ENCODE measurements around the gene SPINT4.
"Not testable (repeated sequence)": the region's sequence is repeated elsewhere in the genome, so short reads cannot be mapped to it uniquely, and the experiment has no call there.

Gene SPINT4

GRCh38 chr20:45761966-45762365 is 39.8 kb downstream of the SPINT4 start:
- H3K27me3 ChIP-seq (replicated peaks; ENCODE audit: control insufficient read depth, insufficient read depth, low read length, poor library complexity, severe bottlenecking); DNase-seq; H3K36me3 ChIP-seq (ENCODE audit: control insufficient read depth, insufficient read depth, low read length); H3K4me3 ChIP-seq (ENCODE audit: insufficient read depth, low read depth, low read length, poor library complexity, severe bottlenecking); H3K9me3 ChIP-seq (ENCODE audit: control insufficient read depth, low read length); H3K27ac ChIP-seq (ENCODE audit: insufficient read depth, low read length, poor library complexity, severe bottlenecking); H3K4me1 ChIP-seq (ENCODE audit: control insufficient read depth, insufficient read depth, low read length, poor library complexity, severe bottlenecking): not testable (repeated sequence)

- H3K4me3 ChIP-seq (ENCODE audit: insufficient read depth, low read depth, low read length, poor library complexity, severe bottlenecking); H3K27me3 ChIP-seq (replicated peaks; ENCODE audit: control insufficient read depth, insufficient read depth, low read length, poor library complexity, severe bottlenecking); DNase-seq; H3K27ac ChIP-seq (ENCODE audit: insufficient read depth, low read length, poor library complexity, severe bottlenecking); H3K4me1 ChIP-seq (ENCODE audit: control insufficient read depth, insufficient read depth, low read length, poor library complexity, severe bottlenecking); H3K9me3 ChIP-seq (ENCODE audit: control insufficient read depth, low read length); H3K36me3 ChIP-seq (ENCODE audit: control insufficient read depth, insufficient read depth, low read length): not testable (repeated sequence)
Observed at GRCh38 chr20:45764618-45765282, 42.6 kb downstream of the SPINT4 start.

- H3K4me3 ChIP-seq (ENCODE audit: insufficient read depth, low read depth, low read length, poor library complexity, severe bottlenecking) = no peak overlapping the region
- H3K27ac ChIP-seq (ENCODE audit: insufficient read depth, low read length, poor library complexity, severe bottlenecking) = no peak overlapping the region
- H3K36me3 ChIP-seq (ENCODE audit: control insufficient read depth, insufficient read depth, low read length) = no peaks in the 10 kb centered on the region
- H3K9me3 ChIP-seq (ENCODE audit: control insufficient read depth, low read length) = no peaks in the 10 kb centered on the region
- DNase-seq = no peak
- no peaks in the 10 kb centered on the region for H3K27me3 ChIP-seq (replicated peaks; ENCODE audit: control insufficient read depth, insufficient read depth, low read length, poor library complexity, severe bottlenecking)
- no peaks in the 10 kb centered on the region for H3K4me1 ChIP-seq (ENCODE audit: control insufficient read depth, insufficient read depth, low read length, poor library complexity, severe bottlenecking)
Observed at GRCh38 chr20:45765307-45765875, 43.2 kb downstream of the SPINT4 start.

- Histone ChIP-seq H3K36me3 (ENCODE audit: control insufficient read depth, insufficient read depth, low read length) (no peaks in the 10 kb centered on the region), H3K27ac (ENCODE audit: insufficient read depth, low read length, poor library complexity, severe bottlenecking) (no peak overlapping the region), H3K27me3 (replicated peaks; ENCODE audit: control insufficient read depth, insufficient read depth, low read length, poor library complexity, severe bottlenecking) (no peaks in the 10 kb centered on the region), H3K9me3 (ENCODE audit: control insufficient read depth, low read length) (no peaks in the 10 kb centered on the region), H3K4me3 (ENCODE audit: insufficient read depth, low read depth, low read length, poor library complexity, severe bottlenecking) (no peak overlapping the region), H3K4me1 (ENCODE audit: control insufficient read depth, insufficient read depth, low read length, poor library complexity, severe bottlenecking) (no peaks in the 10 kb centered on the region)
- DNase-seq = no peak
Observed at GRCh38 chr20:45765980-45766379, 43.8 kb downstream of the SPINT4 start.

- Histone ChIP-seq H3K36me3 (ENCODE audit: control insufficient read depth, insufficient read depth, low read length) (no peaks in the 10 kb centered on the region), H3K4me1 (ENCODE audit: control insufficient read depth, insufficient read depth, low read length, poor library complexity, severe bottlenecking) (no peaks in the 10 kb centered on the region), H3K4me3 (ENCODE audit: insufficient read depth, low read depth, low read length, poor library complexity, severe bottlenecking) (no peak overlapping the region), H3K9me3 (ENCODE audit: control insufficient read depth, low read length) (no peaks in the 10 kb centered on the region), H3K27me3 (replicated peaks; ENCODE audit: control insufficient read depth, insufficient read depth, low read length, poor library complexity, severe bottlenecking) (no peaks in the 10 kb centered on the region), H3K27ac (ENCODE audit: insufficient read depth, low read length, poor library complexity, severe bottlenecking) (no peak overlapping the region)
- DNase-seq = no peak
Observed at GRCh38 chr20:45768479-45768878, 46.3 kb downstream of the SPINT4 start.

DNA sequence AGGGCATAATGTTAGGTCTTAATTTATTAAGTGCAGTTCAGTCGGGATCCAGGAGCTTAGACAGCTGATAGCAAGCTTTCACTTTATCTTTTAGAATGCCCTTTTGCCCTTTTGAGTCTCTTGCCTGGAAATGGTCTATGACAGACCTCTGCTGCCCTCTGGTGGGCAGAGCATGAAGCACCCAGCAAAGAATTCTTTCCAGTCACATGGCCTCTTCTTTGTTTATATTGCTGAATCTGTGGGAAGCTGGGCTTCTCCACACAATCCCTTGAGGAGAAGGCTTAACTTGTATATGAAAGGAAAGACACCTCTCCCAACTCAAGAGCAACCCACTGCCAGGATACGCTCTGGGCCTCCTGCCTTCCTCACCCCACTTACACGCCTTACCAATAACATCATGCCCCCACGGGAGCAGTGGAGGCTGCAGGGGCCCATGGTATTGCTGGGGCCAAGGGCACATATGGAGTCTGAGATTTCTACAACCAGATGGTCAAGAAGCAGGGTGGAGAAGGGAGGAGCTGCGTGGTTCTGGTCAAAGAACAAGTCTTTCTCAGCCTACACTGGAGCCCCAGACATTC is 49.1 kb downstream of the SPINT4 start:
- Histone ChIP-seq H3K9me3 (ENCODE audit: control insufficient read depth, low read length) (no peaks in the 10 kb centered on the region), H3K4me3 (ENCODE audit: insufficient read depth, low read depth, low read length, poor library complexity, severe bottlenecking) (no peak overlapping the region), H3K27ac (ENCODE audit: insufficient read depth, low read length, poor library complexity, severe bottlenecking) (no peak overlapping the region)

GRCh38 chr20:45772693-45773092 is 50.5 kb downstream of the SPINT4 start:
- H3K9me3 ChIP-seq (ENCODE audit: control insufficient read depth, low read length) = no peaks in the 10 kb centered on the region
- H3K4me1 ChIP-seq (ENCODE audit: control insufficient read depth, insufficient read depth, low read length, poor library complexity, severe bottlenecking) = no peaks in the 10 kb centered on the region
- no peak overlapping the region for H3K27ac ChIP-seq (ENCODE audit: insufficient read depth, low read length, poor library complexity, severe bottlenecking)
- H3K27me3 ChIP-seq (replicated peaks; ENCODE audit: control insufficient read depth, insufficient read depth, low read length, poor library complexity, severe bottlenecking) = no peaks in the 10 kb centered on the region
- no peaks in the 10 kb centered on the region for H3K36me3 ChIP-seq (ENCODE audit: control insufficient read depth, insufficient read depth, low read length)
- H3K4me3 ChIP-seq (ENCODE audit: insufficient read depth, low read depth, low read length, poor library complexity, severe bottlenecking) = no peak overlapping the region
- no peak for DNase-seq

More for the DNA sequence above, 49.1 kb downstream of the SPINT4 start:
- Histone ChIP-seq H3K27me3 (replicated peaks; ENCODE audit: control insufficient read depth, insufficient read depth, low read length, poor library complexity, severe bottlenecking) (no peaks in the 10 kb centered on the region), H3K4me1 (ENCODE audit: control insufficient read depth, insufficient read depth, low read length, poor library complexity, severe bottlenecking) (no peaks in the 10 kb centered on the region), H3K36me3 (ENCODE audit: control insufficient read depth, insufficient read depth, low read length) (no peaks in the 10 kb centered on the region)
- DNase-seq = peak; percentile 52 to 70 (median 55)

GRCh38 chr20:45774945-45775344 is 52.8 kb downstream of the SPINT4 start:
- Histone ChIP-seq H3K4me1 (ENCODE audit: control insufficient read depth, insufficient read depth, low read length, poor library complexity, severe bottlenecking) (no peaks in the 10 kb centered on the region), H3K4me3 (ENCODE audit: insufficient read depth, low read depth, low read length, poor library complexity, severe bottlenecking) (no peak overlapping the region), H3K27ac (ENCODE audit: insufficient read depth, low read length, poor library complexity, severe bottlenecking) (no peak overlapping the region), H3K36me3 (ENCODE audit: control insufficient read depth, insufficient read depth, low read length) (no peaks in the 10 kb centered on the region), H3K9me3 (ENCODE audit: control insufficient read depth, low read length) (no peaks in the 10 kb centered on the region), H3K27me3 (replicated peaks; ENCODE audit: control insufficient read depth, insufficient read depth, low read length, poor library complexity, severe bottlenecking) (no peaks in the 10 kb centered on the region)
- DNase-seq = no peak

DNA sequence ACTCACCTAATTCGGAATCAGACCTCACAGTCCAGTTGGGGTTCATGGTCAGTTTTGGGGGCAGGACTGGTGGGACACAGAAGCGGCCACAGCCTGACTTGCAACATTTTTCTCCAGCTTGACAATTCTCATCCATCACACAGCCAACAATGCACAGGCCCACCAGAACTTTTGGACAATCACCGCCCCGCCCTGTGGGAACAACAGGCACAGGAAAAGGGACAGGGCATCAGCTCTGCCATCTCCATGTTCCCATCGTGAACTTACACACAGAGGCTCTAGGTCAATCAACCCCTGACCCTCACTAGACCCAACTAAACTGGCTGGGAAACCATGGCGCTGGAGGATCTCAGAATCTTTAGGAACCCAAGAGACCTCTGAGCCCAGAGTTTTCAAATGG is 53.3 kb downstream of the SPINT4 start:
- Histone ChIP-seq H3K9me3 (ENCODE audit: control insufficient read depth, low read length) (no peaks in the 10 kb centered on the region), H3K27me3 (replicated peaks; ENCODE audit: control insufficient read depth, insufficient read depth, low read length, poor library complexity, severe bottlenecking) (no peaks in the 10 kb centered on the region), H3K36me3 (ENCODE audit: control insufficient read depth, insufficient read depth, low read length) (no peaks in the 10 kb centered on the region), H3K4me1 (ENCODE audit: control insufficient read depth, insufficient read depth, low read length, poor library complexity, severe bottlenecking) (no peaks in the 10 kb centered on the region), H3K27ac (ENCODE audit: insufficient read depth, low read length, poor library complexity, severe bottlenecking) (no peak overlapping the region), H3K4me3 (ENCODE audit: insufficient read depth, low read depth, low read length, poor library complexity, severe bottlenecking) (no peak overlapping the region)
- DNase-seq = no peak

All from effector memory CD4-positive, alpha-beta T cell (primary cell).